GM12801 (cell line): ENCODE measurements around the gene MT1H.

Experiments used
- CTCF ChIP-seq: IDR thresholded peaks from one replicate; pipeline ENCODE4 v1.5.1; 2011; ENCODE audit warnings: control low read depth; ENCODE audit not compliant: insufficient read length; ENCODE audit errors: extremely low read depth

Gene MT1H

GRCh38 chr16:56628486-56629350 is 40.9 kb upstream of the MT1H start:
- no peak for TF ChIP-seq CTCF

DNA sequence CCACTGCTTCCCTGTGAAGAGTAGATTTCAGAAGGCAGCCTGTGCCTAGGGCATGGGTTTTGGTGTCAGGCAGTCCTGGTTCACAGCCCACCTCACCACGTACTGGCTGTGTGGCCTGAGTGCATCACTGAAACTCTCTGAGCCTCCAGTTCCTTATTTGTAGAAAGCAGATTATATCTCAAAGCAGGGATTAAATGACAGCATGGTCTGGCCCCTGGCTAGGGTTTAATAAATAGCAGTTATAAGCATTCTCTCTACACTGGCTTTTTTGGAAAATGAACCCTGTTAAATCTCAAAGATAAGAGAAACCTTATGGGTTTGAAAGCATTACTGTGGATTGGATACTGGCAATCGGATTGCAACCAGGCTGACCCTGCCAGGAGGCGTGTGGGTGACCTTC is 40.1 kb upstream of the MT1H start:
- TF ChIP-seq CTCF = no peak

- no peak for TF ChIP-seq CTCF
Measured at GRCh38 chr16:56630134-56630533, 39.5 kb upstream of the MT1H start.

DNA sequence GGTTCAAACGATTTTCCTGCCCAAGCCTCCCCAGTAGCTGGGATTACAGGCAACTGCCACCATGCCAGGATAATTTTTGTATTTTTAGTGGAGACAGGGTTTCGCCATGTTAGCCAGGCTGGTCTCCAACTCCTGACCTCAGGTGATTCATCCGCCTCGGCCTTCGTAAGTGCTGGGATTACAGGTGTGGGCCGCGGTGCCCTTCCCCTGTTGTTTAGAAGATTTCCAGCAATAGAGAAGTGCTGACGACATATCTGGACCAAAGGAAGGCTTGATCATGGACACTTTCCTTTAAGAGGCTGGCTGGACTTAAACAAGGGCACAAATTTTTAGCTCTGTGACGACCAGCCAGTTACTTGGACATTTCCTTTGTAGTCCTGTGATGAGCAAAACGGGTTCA is 38.4 kb upstream of the MT1H start:
- TF ChIP-seq CTCF = no peak

GRCh38 chr16:56631832-56632155 is 37.8 kb upstream of the MT1H start:
- TF ChIP-seq CTCF = no peak

GRCh38 chr16:56632156-56632847 is 37.3 kb upstream of the MT1H start, which contains the start of gene MT1M:
Gene MT1M (plus strand): TSS chr16:56632659. CDS start chr16:56632732, 73 bp downstream.
- no peak for TF ChIP-seq CTCF

DNA sequence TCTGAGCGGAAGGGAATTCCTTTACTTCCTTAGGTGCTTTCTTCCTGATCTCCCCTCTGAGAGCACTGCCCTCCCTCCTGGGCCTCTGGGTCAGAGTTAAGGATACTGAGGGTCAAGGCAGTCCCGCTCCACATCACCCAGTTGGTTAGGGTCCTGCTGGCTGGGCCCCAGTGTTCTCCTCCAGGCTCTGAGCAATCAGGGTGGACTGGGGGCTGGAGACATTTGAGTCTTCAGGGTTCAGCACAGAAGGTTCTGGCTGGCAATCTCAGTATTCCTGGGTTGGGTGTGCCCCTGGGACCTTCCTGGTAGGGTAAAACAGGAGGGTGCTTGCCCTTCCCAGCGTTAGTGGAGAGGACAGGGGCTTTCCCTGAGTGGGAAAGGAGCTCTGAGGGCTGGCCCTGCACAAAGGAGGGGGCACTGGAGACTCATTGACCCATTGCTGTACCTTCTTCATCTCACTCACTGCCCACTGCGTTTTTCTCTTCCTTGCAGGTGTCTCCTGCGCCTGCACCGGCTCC is 36.7 kb upstream of the MT1H start:
- TF ChIP-seq CTCF = no peak
